ENCODE results near the gene CERK. TPM values are rescaled to one million over a fixed set of nuclear protein-coding genes. Genes with fewer than 3 reads are reported as not detected.

Gene CERK
- total and polyA plus RNA-seq, 4 donors = 7.9 to 24.3 (median 10.2) TPM

DNA sequence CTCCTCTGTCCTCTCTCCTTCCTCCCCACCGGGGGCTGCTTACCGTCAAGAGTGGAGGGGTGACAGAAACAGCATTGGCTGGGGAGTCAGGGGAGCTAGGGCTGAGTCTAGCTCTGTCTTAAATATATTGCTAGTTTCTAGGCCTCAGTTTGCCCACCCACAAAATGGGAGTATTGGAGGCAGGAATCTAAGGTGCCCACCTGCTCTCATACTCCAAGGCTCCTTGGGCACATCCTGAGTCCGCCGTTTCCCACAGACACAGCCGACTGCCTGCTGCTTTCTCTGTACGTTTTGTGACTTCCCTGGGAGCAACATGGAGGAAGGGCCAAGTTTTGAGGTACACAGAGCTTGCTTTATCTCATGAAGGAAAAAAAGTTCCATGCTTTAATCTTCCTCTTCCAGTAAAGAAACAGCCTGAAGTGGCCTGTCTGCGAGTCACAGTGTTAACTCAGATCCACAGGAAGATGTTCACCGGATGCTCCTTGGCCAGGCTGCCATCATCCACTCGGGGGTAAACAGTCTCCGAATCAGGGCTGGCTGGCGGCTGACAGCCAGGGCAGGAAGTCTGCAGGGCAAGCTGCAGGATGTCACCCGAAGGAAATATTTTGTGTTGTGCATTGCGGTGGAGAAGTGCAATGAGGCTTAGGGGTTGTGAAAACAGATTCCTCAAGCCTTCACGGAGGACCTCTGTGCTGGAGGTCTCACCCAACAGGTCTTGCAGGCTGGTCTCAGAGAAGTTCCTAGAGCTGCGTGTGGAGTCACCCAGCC, 11.0 kb upstream of the CERK start:
- DNase-seq (ENCODE audit: low spot score) = no peak
- peaks cover 30 to 57% (median 46%) of the 10 kb centered on the region in 4 donors for H3K4me1 ChIP-seq (ENCODE audit: control insufficient read depth in 4 of 4, insufficient read depth in 4 of 4, low read length in 3 of 4)
- no peaks in the 10 kb centered on the region for H3K27me3 ChIP-seq (ENCODE audit: control insufficient read depth in 4 of 4, insufficient read depth in 4 of 4, low read length in 3 of 4)
- TF ChIP-seq, protein P1, sequence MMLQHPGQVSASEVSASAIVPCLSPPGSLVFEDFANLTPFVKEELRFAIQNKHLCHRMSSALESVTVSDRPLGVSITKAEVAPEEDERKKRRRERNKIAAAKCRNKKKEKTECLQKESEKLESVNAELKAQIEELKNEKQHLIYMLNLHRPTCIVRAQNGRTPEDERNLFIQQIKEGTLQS (IDR thresholded peaks at IDR 0.05) = no peak
- peak; percentile 78 for TF ChIP-seq NR2F2 (IDR thresholded peaks at IDR 0.05)
- peak in 1 of 2 donors; percentile 8 for TF ChIP-seq RAD21 (IDR thresholded peaks at IDR 0.05)
- no peak overlapping the region for H3K9ac ChIP-seq (ENCODE audit: low read depth in 1 of 2, low read length in 2 of 2)
- WGBS = 56% methylated on average over 15 of the region's 15 CpGs
- H3K9me3 ChIP-seq (ENCODE audit: control insufficient read depth in 4 of 4, low read length in 3 of 4) = no peaks in the 10 kb centered on the region
- H3K36me3 ChIP-seq (ENCODE audit: control insufficient read depth in 4 of 4, insufficient read depth in 3 of 4, low read depth in 1 of 4, low read length in 3 of 4) = no peaks in the 10 kb centered on the region
- H3K27ac ChIP-seq (ENCODE audit: low read depth in 1 of 2, low read length in 2 of 2) = peak overlapping the region; percentile 49 to 75
- H3K4me3 ChIP-seq (ENCODE audit: low read depth in 1 of 3, low read length in 3 of 3) = no peak overlapping the region

- 94% methylated on average over 20 of the region's 20 CpGs for WGBS
- TF ChIP-seq EGR1 (IDR thresholded peaks at IDR 0.05; ENCODE audit: low read depth in 2 of 2) (no peak), JUND (IDR thresholded peaks at IDR 0.05) (no peak), NR2F2 (IDR thresholded peaks at IDR 0.05) (no peak), TAF1 (conservative IDR thresholded peaks at IDR 0.05) (no peak)
- TF ChIP-seq, protein P2, sequence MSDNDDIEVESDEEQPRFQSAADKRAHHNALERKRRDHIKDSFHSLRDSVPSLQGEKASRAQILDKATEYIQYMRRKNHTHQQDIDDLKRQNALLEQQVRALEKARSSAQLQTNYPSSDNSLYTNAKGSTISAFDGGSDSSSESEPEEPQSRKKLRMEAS (IDR thresholded peaks at IDR 0.05) = no peak
- Histone ChIP-seq H3K36me3 (ENCODE audit: control insufficient read depth in 4 of 4, insufficient read depth in 3 of 4, low read depth in 1 of 4, low read length in 3 of 4) (no peaks in the 10 kb centered on the region), H3K27me3 (ENCODE audit: control insufficient read depth in 4 of 4, insufficient read depth in 4 of 4, low read length in 3 of 4) (no peaks in the 10 kb centered on the region), H3K27ac (ENCODE audit: low read depth in 1 of 2, low read length in 2 of 2) (peak overlapping the region; percentile 2 to 75), H3K9ac (ENCODE audit: low read depth in 1 of 2, low read length in 2 of 2) (no peak overlapping the region), H3K9me3 (ENCODE audit: control insufficient read depth in 4 of 4, low read length in 3 of 4) (no peaks in the 10 kb centered on the region), H3K4me1 (ENCODE audit: control insufficient read depth in 4 of 4, insufficient read depth in 4 of 4, low read length in 3 of 4) (peaks cover 25 to 49% (median 39%) of the 10 kb centered on the region in 4 donors), H3K4me3 (ENCODE audit: low read depth in 1 of 3, low read length in 3 of 3) (no peak overlapping the region)
- DNase-seq (ENCODE audit: low spot score) = no peak
Measured at GRCh38 chr22:46748206-46748907, 10.3 kb upstream of the CERK start.

- DNase-seq (ENCODE audit: low spot score) = no peak
- TF ChIP-seq RAD21 (IDR thresholded peaks at IDR 0.05) = no peak
- no peak for TF ChIP-seq FOXA1 (IDR thresholded peaks at IDR 0.05)
- no peak for TF ChIP-seq ZBTB33 (IDR thresholded peaks at IDR 0.05)
- 62% methylated on average over 8 of the region's 8 CpGs for WGBS
- Histone ChIP-seq H3K9me3 (ENCODE audit: control insufficient read depth in 4 of 4, low read length in 3 of 4) (no peaks in the 10 kb centered on the region), H3K27ac (ENCODE audit: low read depth in 1 of 2, low read length in 2 of 2) (no peak overlapping the region), H3K36me3 (ENCODE audit: control insufficient read depth in 4 of 4, insufficient read depth in 3 of 4, low read depth in 1 of 4, low read length in 3 of 4) (no peaks in the 10 kb centered on the region), H3K4me1 (ENCODE audit: control insufficient read depth in 4 of 4, insufficient read depth in 4 of 4, low read length in 3 of 4) (peaks cover 22 to 43% (median 35%) of the 10 kb centered on the region in 4 donors), H3K4me3 (ENCODE audit: low read depth in 1 of 3, low read length in 3 of 3) (no peak overlapping the region), H3K27me3 (ENCODE audit: control insufficient read depth in 4 of 4, insufficient read depth in 4 of 4, low read length in 3 of 4) (no peaks in the 10 kb centered on the region), H3K9ac (ENCODE audit: low read depth in 1 of 2, low read length in 2 of 2) (no peak overlapping the region)
Measured at GRCh38 chr22:46747646-46748045, 9.6 kb upstream of the CERK start.
